AG04450 (cell line): Measurements from ENCODE around the gene ALOX5AP. TPM values are rescaled to one million over a fixed set of nuclear protein-coding genes. Genes with fewer than 3 reads are reported as not detected.

Experiments
- CTCF ChIA-PET: fragments of 300-600, 350-600 bp; formaldehyde crosslinking; extraction: SDS; loops from one replicate; lab custom pipeline; 2022; ENCODE audit warnings: antibody characterized with exemption, inconsistent platforms; lab: Charles Lee
- POLR2A ChIA-PET: fragments of 350-600 bp; formaldehyde crosslinking; extraction: SDS; loops from one replicate; lab custom pipeline; 2021; ENCODE audit warnings: antibody characterized with exemption, inconsistent platforms; lab: Yijun Ruan, JAX
- DNase-seq: peaks from one replicate; pipeline ENCODE4 v3.0.0-alpha.2; 2011; ENCODE audit warnings: low read depth, low spot score
- H3K27ac ChIP-seq: one replicate; pipeline ENCODE4 v1.5.1; 2012; ENCODE audit warnings: low read depth, low read length, control low read depth
- H3K27me3 ChIP-seq: one replicate; pipeline ENCODE4 v1.6.0; 2012; ENCODE audit warnings: low read length; ENCODE audit not compliant: control insufficient read depth, insufficient read depth
- H3K4me3 ChIP-seq: 2 replicates; pipeline ENCODE4 v1.5.1; 2011; ENCODE audit warnings: mild to moderate bottlenecking, low read depth, low read length, control low read depth
- H3K9me3 ChIP-seq: 2 replicates; pipeline ENCODE4 v1.5.1; 2012; ENCODE audit warnings: low read length; ENCODE audit not compliant: control insufficient read depth, insufficient read depth
- polyA plus RNA-seq: library from polyadenylated mRNA; depleted of rRNA; stranded (reverse); fragments of >200 nt; gene quantifications from 2 replicates; pipeline ENCODE4 v1.2.3, GENCODE V29; 2011
- TF ChIP-seq, protein P1 (sequence below): IDR thresholded peaks from 2 replicates; pipeline ENCODE4 v1.5.1; 2011; ENCODE audit warnings: low read depth, low read length, control low read depth, inconsistent platforms

ALOX5AP gene
- polyA plus RNA-seq, 1 experiment, result 6.4 TPM

DNA sequence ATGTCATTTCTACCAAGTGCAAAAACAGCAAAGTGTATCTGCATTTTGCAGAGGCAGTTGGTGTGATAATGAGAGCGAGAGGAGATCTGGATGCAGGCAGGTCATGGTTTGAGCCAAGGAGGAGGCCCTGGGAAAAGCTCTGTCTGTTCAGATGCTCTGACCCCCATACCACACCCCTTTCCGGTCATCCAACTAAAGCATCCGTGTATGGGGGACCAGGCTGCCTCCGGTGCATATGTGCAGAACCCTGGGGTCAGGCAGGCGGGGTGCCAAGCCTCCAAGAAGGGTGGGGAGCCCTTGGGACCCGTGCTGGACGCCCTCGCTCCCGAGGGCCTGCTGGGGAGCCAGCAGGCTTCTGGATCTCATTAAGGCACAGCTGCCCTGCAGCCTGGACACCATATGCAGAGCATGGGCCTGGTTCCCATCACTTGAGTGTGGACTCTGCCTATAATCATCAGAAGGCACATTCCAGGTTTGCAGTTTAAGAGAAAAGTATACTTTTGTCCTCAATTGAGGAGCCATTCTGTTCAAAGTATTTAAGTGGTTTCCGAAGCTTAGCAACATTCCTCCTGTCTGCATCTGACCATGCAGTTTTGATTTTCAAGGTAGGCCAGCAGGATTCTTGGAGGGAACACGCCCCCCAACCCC, 56.1 kb downstream of the ALOX5AP start:
- CTCF ChIA-PET, result interaction anchor here (0.7 to 1.7 kb wide), 10 partner anchors 11 to 176 kb away, joined by 3 to 7 read pairs (median 4); no protein-coding TSS in a partner anchor
- Histone ChIP-seq H3K9me3 (no peaks in the 10 kb centered on the region), H3K4me3 (no peak overlapping the region), H3K27me3 (no peaks in the 10 kb centered on the region), H3K27ac (peak overlapping the region; percentile 84)
- TF ChIP-seq, protein P1, sequence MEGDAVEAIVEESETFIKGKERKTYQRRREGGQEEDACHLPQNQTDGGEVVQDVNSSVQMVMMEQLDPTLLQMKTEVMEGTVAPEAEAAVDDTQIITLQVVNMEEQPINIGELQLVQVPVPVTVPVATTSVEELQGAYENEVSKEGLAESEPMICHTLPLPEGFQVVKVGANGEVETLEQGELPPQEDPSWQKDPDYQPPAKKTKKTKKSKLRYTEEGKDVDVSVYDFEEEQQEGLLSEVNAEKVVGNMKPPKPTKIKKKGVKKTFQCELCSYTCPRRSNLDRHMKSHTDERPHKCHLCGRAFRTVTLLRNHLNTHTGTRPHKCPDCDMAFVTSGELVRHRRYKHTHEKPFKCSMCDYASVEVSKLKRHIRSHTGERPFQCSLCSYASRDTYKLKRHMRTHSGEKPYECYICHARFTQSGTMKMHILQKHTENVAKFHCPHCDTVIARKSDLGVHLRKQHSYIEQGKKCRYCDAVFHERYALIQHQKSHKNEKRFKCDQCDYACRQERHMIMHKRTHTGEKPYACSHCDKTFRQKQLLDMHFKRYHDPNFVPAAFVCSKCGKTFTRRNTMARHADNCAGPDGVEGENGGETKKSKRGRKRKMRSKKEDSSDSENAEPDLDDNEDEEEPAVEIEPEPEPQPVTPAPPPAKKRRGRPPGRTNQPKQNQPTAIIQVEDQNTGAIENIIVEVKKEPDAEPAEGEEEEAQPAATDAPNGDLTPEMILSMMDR, result no peak
- POLR2A ChIA-PET, result interaction anchor here (0.7 to 1.8 kb wide), 3 partner anchors 48 to 101 kb away, joined by 3 to 9 read pairs (median 8); no protein-coding TSS in a partner anchor
- DNase-seq, result no peak

DNA sequence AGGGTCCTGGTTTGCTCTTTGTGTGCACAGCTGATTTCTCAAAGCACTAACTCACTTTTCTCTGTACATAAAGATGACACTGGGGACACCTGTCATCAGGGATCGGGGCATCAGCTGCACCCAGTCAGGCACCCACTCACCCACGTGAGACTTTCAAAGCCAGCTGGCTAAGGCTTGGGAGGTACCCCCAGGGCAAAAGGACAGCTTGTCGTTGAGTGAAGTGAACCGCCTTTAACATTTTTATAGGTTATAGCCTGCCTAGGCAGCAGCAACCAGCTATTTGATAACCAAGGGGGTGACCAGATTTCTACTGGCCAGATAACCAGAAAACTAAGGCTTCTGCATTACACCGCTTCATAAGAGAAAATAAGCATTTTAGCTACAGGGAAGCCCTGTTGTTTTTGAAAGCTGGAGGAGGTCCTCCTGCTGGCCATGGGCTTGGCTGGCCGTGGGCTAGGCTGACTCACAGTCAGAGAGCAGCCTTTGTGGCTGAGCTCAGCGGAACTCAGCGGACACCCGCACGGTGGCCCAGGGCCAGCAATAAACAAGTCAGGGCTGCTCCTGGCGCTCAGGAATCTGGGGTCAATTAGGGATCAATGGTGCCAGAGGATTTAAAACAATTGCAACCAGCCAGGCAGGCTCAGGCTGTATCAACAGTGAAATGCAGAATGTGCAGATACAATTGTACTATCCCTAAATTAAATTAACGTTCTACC, 57.1 kb downstream of the ALOX5AP start:
- peak; percentile 92 for DNase-seq
- POLR2A ChIA-PET, result interaction anchor here (0.8 to 1.8 kb wide), 9 partner anchors 49 to 175 kb away, joined by 3 to 9 read pairs (median 4); partner anchors contain the start of gene USPL1
- TF ChIP-seq, protein P1, result peak; percentile 76
- CTCF ChIA-PET, result interaction anchor here (0.7 to 1.7 kb wide), 19 partner anchors 8 to 660 kb away, joined by 3 to 7 read pairs (median 3); partner anchors contain the start of gene USPL1
- no peak overlapping the region for H3K4me3 ChIP-seq
- peak overlapping the region; percentile 84 for H3K27ac ChIP-seq
- no peaks in the 10 kb centered on the region for H3K27me3 ChIP-seq
- H3K9me3 ChIP-seq, result no peaks in the 10 kb centered on the region

DNA sequence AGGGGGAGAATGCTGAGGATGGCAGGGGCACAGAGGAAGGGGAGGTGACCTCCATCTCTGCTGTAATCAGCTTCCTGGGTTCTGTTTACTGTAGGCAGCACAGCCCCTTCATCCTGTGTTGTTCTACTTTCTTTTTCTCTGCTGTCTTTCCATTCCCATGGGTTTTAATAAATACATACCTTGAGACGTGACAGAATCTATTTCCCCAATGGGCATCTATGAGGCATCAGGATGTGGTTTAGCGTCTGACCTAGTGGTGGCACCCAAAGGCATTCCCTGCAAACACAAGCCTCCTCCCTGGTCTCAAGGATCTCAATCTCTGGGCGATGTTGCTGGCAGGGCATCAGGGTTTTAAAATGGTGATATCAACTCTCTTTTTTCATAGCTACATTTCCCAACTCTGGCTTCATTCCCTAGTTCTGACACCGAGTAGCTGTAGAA, 60.8 kb downstream of the ALOX5AP start:
- no peak overlapping the region for H3K27ac ChIP-seq
- CTCF ChIA-PET, result interaction anchor here (0.9 to 1.5 kb wide), 3 partner anchors 9 to 256 kb away, joined by 3 to 8 read pairs (median 4); no protein-coding TSS in a partner anchor
- POLR2A ChIA-PET, result interaction anchor here (0.5 to 1.5 kb wide), 5 partner anchors 52 to 365 kb away, joined by 3 to 5 read pairs (median 4); no protein-coding TSS in a partner anchor
- no peak for DNase-seq
- H3K27me3 ChIP-seq, result no peaks in the 10 kb centered on the region
- no peak overlapping the region for H3K4me3 ChIP-seq
- no peaks in the 10 kb centered on the region for H3K9me3 ChIP-seq
- TF ChIP-seq, protein P1, result no peak

DNA sequence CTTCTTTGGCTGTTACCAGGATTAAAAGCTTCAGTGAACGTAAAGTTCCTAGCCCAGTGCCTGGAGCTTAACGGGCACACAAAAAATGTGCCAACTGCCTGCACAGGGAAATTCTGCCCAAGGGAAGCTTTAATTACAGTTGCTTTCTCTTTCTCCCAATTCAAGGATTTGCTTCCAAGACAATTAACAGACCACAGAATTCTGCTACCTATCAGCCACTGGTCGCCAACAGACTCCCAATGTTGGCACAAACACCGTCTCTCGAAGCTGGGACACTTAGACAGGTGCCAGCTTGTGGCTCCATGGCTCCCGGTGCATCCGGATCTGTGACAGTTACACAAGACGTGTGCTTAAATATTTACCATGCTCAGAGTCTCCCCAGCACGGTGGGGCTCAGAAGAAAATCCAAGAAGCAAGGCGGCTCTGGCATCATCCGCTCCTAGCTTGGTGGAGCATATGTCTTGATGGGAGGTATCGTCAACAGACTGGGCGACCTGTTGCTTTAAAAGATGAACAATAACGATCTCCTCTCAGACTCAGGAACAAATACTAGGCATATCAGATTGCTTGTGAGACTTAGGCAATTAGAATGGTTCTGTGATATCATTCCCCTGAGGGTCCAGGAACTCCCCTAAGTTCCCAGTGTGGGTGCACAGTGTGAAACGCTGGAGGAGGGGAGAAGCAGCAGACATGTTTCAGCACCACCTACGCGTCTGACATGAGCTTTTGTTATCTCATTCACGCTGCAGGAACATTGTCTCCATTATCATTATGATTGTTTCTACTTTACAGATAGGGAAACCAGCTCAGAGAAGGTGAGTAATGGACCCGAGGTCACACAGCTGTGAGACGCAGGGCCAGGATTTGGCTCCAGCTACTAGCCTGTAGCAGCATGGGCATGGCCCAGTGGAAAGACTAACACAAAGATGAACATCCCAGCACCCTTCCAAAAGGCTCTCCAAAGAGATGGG, 61.6 kb downstream of the ALOX5AP start:
- H3K9me3 ChIP-seq, result no peaks in the 10 kb centered on the region
- CTCF ChIA-PET, result interaction anchor here (1.1 to 1.9 kb wide), 3 partner anchors 8 to 248 kb away, joined by 3 to 8 read pairs (median 5); no protein-coding TSS in a partner anchor
- H3K27me3 ChIP-seq, result no peaks in the 10 kb centered on the region
- H3K4me3 ChIP-seq, result no peak overlapping the region
- no peak for DNase-seq
- POLR2A ChIA-PET, result interaction anchor here (0.5 to 1.5 kb wide), 4 partner anchors 53 to 140 kb away, joined by 3 to 5 read pairs (median 4); no protein-coding TSS in a partner anchor
- no peak overlapping the region for H3K27ac ChIP-seq
- TF ChIP-seq, protein P1, result no peak
